Measurements from ENCODE around the gene RELA. TPM values are rescaled to one million over a fixed set of nuclear protein-coding genes. Genes with fewer than 3 reads are reported as not detected.
A peak's percentile ranks its signal among the peaks of the same experiment; 100 is the strongest.

Gene RELA
- total and polyA plus RNA-seq, 2 of the 13 experiments (the other 11 are each of a cell fraction or from before 2014, with no cell fraction given) = 21.4 to 40.5 TPM

- TF ChIP-seq ZHX2 (IDR thresholded peaks at IDR 0.05; ENCODE audit: low read depth) (no peak), ZHX2 (CRISPR knock-in tag; IDR thresholded peaks at IDR 0.05; ENCODE audit: borderline replicate concordance) (no peak), ZMAT3 (CRISPR knock-in tag; conservative IDR thresholded peaks at IDR 0.05) (no peak), ISX (CRISPR knock-in tag; conservative IDR thresholded peaks at IDR 0.05) (no peak), ATM (IDR thresholded peaks at IDR 0.05; ENCODE audit: borderline replicate concordance) (no peak), KMT2A (CRISPR knock-in tag; IDR thresholded peaks at IDR 0.05) (no peak), KDM1A (CRISPR knock-in tag; IDR thresholded peaks at IDR 0.05) (no peak), ZBTB34 (CRISPR knock-in tag; IDR thresholded peaks at IDR 0.05) (peak; percentile 22; the same call in 1 of the 2 replicates), ZNF557 (CRISPR knock-in tag; IDR thresholded peaks at IDR 0.05) (0 out of 2 replicates have a peak, but pooled peaks have one; percentile 32), ONECUT2 (CRISPR knock-in tag; IDR thresholded peaks at IDR 0.05) (no peak), SNRNP70 (IDR thresholded peaks at IDR 0.05; ENCODE audit: low read depth, low read length) (no peak), ZNF576 (CRISPR knock-in tag; IDR thresholded peaks at IDR 0.05) (no peak), BORCS8-MEF2B (CRISPR knock-in tag; IDR thresholded peaks at IDR 0.05) (no peak), FOXP4 (CRISPR knock-in tag; IDR thresholded peaks at IDR 0.05) (peak; percentile 56; the same call in 1 of the 2 replicates), ZNF737 (CRISPR knock-in tag; IDR thresholded peaks at IDR 0.05; ENCODE audit: borderline replicate concordance) (no peak), MXD1 (CRISPR knock-in tag; IDR thresholded peaks at IDR 0.05) (no peak), ZNF24 (IDR thresholded peaks at IDR 0.05) (no peak), ZKSCAN1 (IDR thresholded peaks at IDR 0.05; ENCODE audit: low read length) (no peak), YEATS2 (CRISPR knock-in tag; IDR thresholded peaks at IDR 0.05; ENCODE audit: borderline replicate concordance) (no peak; the same call in 1 of the 2 replicates), ZNF780A (CRISPR knock-in tag; IDR thresholded peaks at IDR 0.05) (no peak), TEF (CRISPR knock-in tag; IDR thresholded peaks at IDR 0.05) (no peak)
Observed at GRCh38 chr11:65616575-65617001, 46.1 kb downstream of the RELA start (continued).

Measured in HepG2 (cell line).